Kidney (tissue), 14 donors: ENCODE measurements around the gene WWOX. TPM values are rescaled to one million over a fixed set of nuclear protein-coding genes. Genes with fewer than 3 reads are reported as not detected.

ENCODE experiments used
- DNase-seq, 5 donors: peaks; one replicate each; pipeline ENCODE4 v3.0.0-alpha.2; 2013 to 2020
- FAIRE-seq: peaks from 2 replicates; lab custom pipeline; 2012; peaks lifted over from hg19 to GRCh38; lab: Jason Lieb, UNC
- H3K27ac ChIP-seq, 2 donors: one replicate each; pipeline ENCODE4 v1.7.0; 2013; ENCODE audit warnings: low read depth in 2 of 2, low read length in 2 of 2, inconsistent platforms in 1 of 2
- H3K27me3 ChIP-seq: one replicate; pipeline ENCODE4 v1.7.1; 2013; ENCODE audit warnings: low read length, inconsistent platforms; ENCODE audit not compliant: control insufficient read depth, insufficient read depth
- H3K36me3 ChIP-seq, 3 donors: one replicate each; pipeline versions ENCODE4 v1.7.0 to v1.7.1; 2013; ENCODE audit warnings: low read length in 3 of 3, control low read depth in 1 of 3, inconsistent platforms in 1 of 3; ENCODE audit not compliant: insufficient read depth in 3 of 3, control insufficient read depth in 2 of 3
- H3K4me1 ChIP-seq, 3 donors: one replicate each; pipeline versions ENCODE4 v1.7.0 to v1.7.1; 2013; ENCODE audit warnings: low read length in 3 of 3, inconsistent platforms in 1 of 3, low read depth in 1 of 3; ENCODE audit not compliant: control insufficient read depth in 2 of 3, insufficient read depth in 2 of 3
- H3K4me3 ChIP-seq, 3 donors: one replicate each; pipeline versions ENCODE4 v1.7.0 to v1.8.1; 2013; ENCODE audit warnings: low read length in 3 of 3, control low read depth in 1 of 3, inconsistent platforms in 1 of 3
- H3K9ac ChIP-seq, 3 donors: one replicate each; pipeline versions ENCODE4 v1.7.0 to v1.7.1; 2013; ENCODE audit warnings: low read length in 3 of 3, control low read depth in 1 of 3, inconsistent platforms in 1 of 3
- H3K9me3 ChIP-seq, 3 donors: one replicate each; pipeline versions ENCODE4 v1.7.0 to v1.7.1; 2013; ENCODE audit warnings: low read length in 3 of 3, control low read depth in 1 of 3, inconsistent platforms in 1 of 3; ENCODE audit not compliant: control insufficient read depth in 2 of 3, insufficient read depth in 1 of 3
- CTCF ChIP-seq: IDR thresholded peaks from 3 replicates; pipeline ENCODE4 v1.5.1; 2012; ENCODE audit warnings: mild to moderate bottlenecking, moderate library complexity, borderline replicate concordance; ENCODE audit not compliant: insufficient read depth; ENCODE audit errors: extremely low read depth
- intact Hi-C: fragments of 100-400 bp; cut with DNase I; formaldehyde crosslinking; loops from one replicate; pipeline ENCODE4 v1.11.1; 2022
- polyA plus RNA-seq: library from polyadenylated mRNA; stranded (reverse); fragments of 350-450 nt; fragmentation: Illumina TruSeq; extraction: RNeasy Lipid Tissue Mini Kit (QIAGEN cat#74804); gene quantifications from one replicate; pipeline ENCODE4 v1.2.3, GENCODE V29; 2014; ENCODE audit warnings: low read depth, low replicate concordance; ENCODE audit not compliant: insufficient read depth
- total RNA-seq: library from RNA; stranded (reverse); fragmentation: NEBNext Ultra II Directional; extraction: Animal tissue kit (Norgen Biotek cat#: 25700); gene quantifications from one replicate; pipeline ENCODE4 v1.2.1, GENCODE V29; 2021
- donor health status: control.
- donor health status: control.
- donor health status: control.
- donor health status: control.
- donor health status: control.
- donor health status: DM: yes; HTN: yes; CAD: no.
- donor health status: Normal renal cell carcinoma (clear cell type).

WWOX gene
- total and polyA plus RNA-seq, 2 donors from 2014 or later: 22.5 to 30.3 TPM

- FAIRE-seq (no peak), DNase-seq (no peak)
- Histone ChIP-seq H3K27ac (no peak overlapping the region), H3K4me3 (no peak overlapping the region), H3K9me3 (no peaks in the 10 kb centered on the region), H3K9ac (no peak overlapping the region), H3K4me1 (no peaks in the 10 kb centered on the region), H3K36me3 (no peaks in the 10 kb centered on the region), H3K27me3 (no peaks in the 10 kb centered on the region)
- TF ChIP-seq CTCF: no peak
- intact Hi-C loops: no loop called here
These were observed 386.4 kb downstream of the WWOX start for GRCh38 chr16:78485917-78486257.

- DNase-seq (no peak), FAIRE-seq (no peak)
- H3K36me3 ChIP-seq: no peaks in the 10 kb centered on the region
- TF ChIP-seq CTCF: no peak
- no peaks in the 10 kb centered on the region for H3K4me1 ChIP-seq
- intact Hi-C loops: no loop called here
- no peaks in the 10 kb centered on the region for H3K9me3 ChIP-seq
- no peak overlapping the region for H3K9ac ChIP-seq
- H3K4me3 ChIP-seq: no peak overlapping the region
- no peaks in the 10 kb centered on the region for H3K27me3 ChIP-seq
- no peak overlapping the region for H3K27ac ChIP-seq
These were observed 388.0 kb downstream of the WWOX start for GRCh38 chr16:78487471-78487870.

- FAIRE-seq (no peak), DNase-seq (no peak)
- H3K27me3 ChIP-seq: no peaks in the 10 kb centered on the region
- H3K9me3 ChIP-seq: no peaks in the 10 kb centered on the region
- H3K4me3 ChIP-seq: no peak overlapping the region
- no peaks in the 10 kb centered on the region for H3K4me1 ChIP-seq
- H3K36me3 ChIP-seq: no peaks in the 10 kb centered on the region
- no peak overlapping the region for H3K9ac ChIP-seq
- intact Hi-C loops: no loop called here
- H3K27ac ChIP-seq: no peak overlapping the region
- no peak for TF ChIP-seq CTCF
These were observed 389.6 kb downstream of the WWOX start for GRCh38 chr16:78489072-78489471.

GRCh38 chr16:78489631-78490030 is 390.2 kb downstream of the WWOX start:
- Histone ChIP-seq H3K36me3 (no peaks in the 10 kb centered on the region), H3K4me3 (no peak overlapping the region), H3K27ac (no peak overlapping the region), H3K27me3 (no peaks in the 10 kb centered on the region), H3K9ac (no peak overlapping the region), H3K4me1 (no peaks in the 10 kb centered on the region), H3K9me3 (no peaks in the 10 kb centered on the region)
- intact Hi-C loops: no loop called here
- FAIRE-seq: no peak
- TF ChIP-seq CTCF: no peak
- DNase-seq: no peak
